DOHH2 (cell line): Measurements from ENCODE around the gene LRP1-AS.

Experiments used
- H3F3A ChIP-seq: fragments of 200-600 bp; sonication (generic), shearing (Covaris generic); 2 replicates; pipeline ENCODE4 v1.6.0; 2016; ENCODE audit warnings: antibody characterized with exemption, mild to moderate bottlenecking; ENCODE audit not compliant: control insufficient read depth, insufficient read depth
- H3K27ac ChIP-seq: fragments of 200-600 bp; sonication (generic); 2 replicates; pipeline ENCODE4 v1.5.1; 2014; ENCODE audit warnings: low read depth, mild to moderate bottlenecking, low read length, moderate library complexity
- H3K27me3 ChIP-seq: fragments of 200-600 bp; sonication (generic); 2 replicates; pipeline ENCODE4 v1.6.1; 2014; ENCODE audit warnings: mild to moderate bottlenecking, low read length, mixed read lengths; ENCODE audit not compliant: control insufficient read depth
- H3K36me3 ChIP-seq: fragments of 200-600 bp; sonication (generic); 2 replicates; pipeline ENCODE4 v1.6.1; 2014; ENCODE audit warnings: mild to moderate bottlenecking, low read length, moderate library complexity, mixed read lengths; ENCODE audit not compliant: control insufficient read depth
- H3K4me1 ChIP-seq: fragments of 200-600 bp; sonication (generic); 2 replicates; pipeline ENCODE4 v1.6.1; 2014; ENCODE audit warnings: mild to moderate bottlenecking, low read length, mixed read lengths; ENCODE audit not compliant: control insufficient read depth
- H3K4me2 ChIP-seq: fragments of 200-600 bp; sonication (generic); 2 replicates; pipeline ENCODE4 v1.6.0; 2014; ENCODE audit warnings: mild to moderate bottlenecking, low read length, moderate library complexity
- H3K4me3 ChIP-seq: fragments of 200-600 bp; sonication (generic); 2 replicates; pipeline ENCODE4 v1.5.1; 2014; ENCODE audit warnings: mild to moderate bottlenecking, low read length, mixed read lengths
- H3K79me2 ChIP-seq: fragments of 200-600 bp; sonication (generic); 2 replicates; pipeline ENCODE4 v1.6.1; 2014; ENCODE audit warnings: mild to moderate bottlenecking, low read length, mixed read lengths; ENCODE audit not compliant: control insufficient read depth
- H3K9me2 ChIP-seq: fragments of 200-600 bp; sonication (generic); replicated peaks from 2 replicates; pipeline ENCODE4 v1.6.1; 2014; ENCODE audit warnings: mild to moderate bottlenecking, low read length, mixed read lengths; ENCODE audit not compliant: control insufficient read depth
- H3K9me3 ChIP-seq: fragments of 200-600 bp; sonication (generic); 2 replicates; pipeline ENCODE4 v1.6.1; 2014; ENCODE audit warnings: antibody characterized with exemption, low read length, mixed read lengths; ENCODE audit not compliant: control insufficient read depth, insufficient read depth
- H4K20me1 ChIP-seq: fragments of 200-600 bp; sonication (generic); 2 replicates; pipeline ENCODE4 v1.6.0; 2014; ENCODE audit warnings: low read depth, mild to moderate bottlenecking, antibody characterized with exemption, low read length, moderate library complexity; ENCODE audit not compliant: control insufficient read depth, insufficient read depth
- EZH2phosphoT487 ChIP-seq: fragments of 200-600 bp; sonication (generic); IDR thresholded peaks from 2 replicates; pipeline ENCODE4 v1.6.1; 2017; ENCODE audit warnings: borderline replicate concordance, mild to moderate bottlenecking, antibody characterized with exemption, low read length, moderate library complexity, mixed read lengths
- TF ChIP-seq, protein P1 (sequence below): fragments of 200-600 bp; sonication (generic); IDR thresholded peaks from one replicate; pipeline ENCODE4 v1.5.1; 2014; ENCODE audit warnings: antibody characterized with exemption, mild to moderate bottlenecking, low read depth, low read length; ENCODE audit not compliant: poor library complexity, severe bottlenecking

LRP1-AS gene

DNA sequence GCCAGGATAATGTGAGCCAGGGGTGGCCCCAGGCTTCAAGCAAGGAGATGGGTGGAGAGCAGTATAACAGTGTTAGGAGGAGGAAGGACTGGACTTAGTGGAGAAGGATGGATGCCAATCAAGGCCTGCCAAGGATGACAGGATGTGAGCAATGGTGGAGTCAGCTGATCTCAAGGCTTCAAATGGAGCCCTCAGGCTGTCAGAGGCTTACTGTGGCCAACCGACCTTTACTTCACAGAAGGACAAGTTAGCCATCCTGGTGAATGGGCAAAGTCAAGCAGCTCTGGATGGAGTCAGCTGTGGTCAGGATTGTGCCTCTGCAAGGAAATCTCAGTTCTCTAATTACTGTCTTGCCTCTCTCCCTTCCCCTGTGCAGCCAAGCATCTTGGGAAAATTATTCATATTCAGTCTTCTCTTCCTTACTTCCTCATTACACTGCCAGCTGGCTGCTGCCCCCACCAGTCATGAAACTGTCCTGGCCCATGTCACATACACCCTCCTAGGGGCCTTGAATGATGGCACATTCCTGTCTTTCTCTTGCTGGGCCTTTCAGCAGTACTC, 28.6 kb downstream of the LRP1-AS start:
- Histone ChIP-seq H3K4me2 (peak overlapping the region; percentile 46), H3K27ac (0 out of 2 replicates have a peak overlapping the region, but pooled peaks have one; percentile 10)

DNA sequence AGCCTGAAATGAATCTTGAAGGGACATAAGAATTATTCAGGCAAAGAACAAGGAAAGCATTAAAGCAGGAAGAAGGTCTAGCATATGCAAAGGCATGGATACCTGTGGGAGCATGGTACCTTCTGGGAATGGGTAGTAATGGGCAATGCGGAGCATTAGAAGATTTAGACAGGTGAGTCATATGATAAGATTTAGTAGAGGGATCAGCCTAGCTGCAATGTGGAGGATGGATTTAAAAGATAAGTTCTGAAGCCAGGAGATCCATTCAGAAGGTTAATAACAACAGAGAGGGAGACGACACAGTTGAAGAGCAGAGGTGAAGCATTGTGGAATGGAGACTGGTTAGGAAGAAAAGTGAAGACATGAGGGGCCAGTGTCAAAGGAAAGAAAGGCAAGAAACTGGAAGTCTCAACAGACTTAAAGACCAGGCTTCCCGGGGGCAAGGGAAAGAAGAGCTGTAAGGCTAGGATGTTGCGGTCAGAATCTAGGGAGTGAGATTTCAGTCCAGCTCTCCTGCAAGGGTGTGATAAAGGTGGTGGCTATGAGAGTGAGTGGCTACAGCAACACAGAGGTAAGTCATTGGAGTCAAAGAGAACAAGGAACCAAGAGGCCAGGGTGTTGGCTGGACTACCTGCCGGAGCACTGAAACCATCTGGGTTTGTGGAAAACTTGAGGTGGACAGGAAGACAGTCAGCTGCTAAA, 30.7 kb downstream of the LRP1-AS start:
- Histone ChIP-seq H3K4me3 (no peak overlapping the region), H4K20me1 (no peaks in the 10 kb centered on the region), H3K27me3 (no peaks in the 10 kb centered on the region), H3F3A (no peaks in the 10 kb centered on the region), H3K9me2 (no peaks in the 10 kb centered on the region), H3K4me1 (peaks cover 28% of the 10 kb centered on the region), H3K36me3 (no peaks in the 10 kb centered on the region), H3K27ac (no peak overlapping the region), H3K4me2 (no peak overlapping the region), H3K79me2 (peaks cover 3% of the 10 kb centered on the region), H3K9me3 (no peaks in the 10 kb centered on the region)
- no peak for TF ChIP-seq EZH2phosphoT487
- TF ChIP-seq, protein P1, sequence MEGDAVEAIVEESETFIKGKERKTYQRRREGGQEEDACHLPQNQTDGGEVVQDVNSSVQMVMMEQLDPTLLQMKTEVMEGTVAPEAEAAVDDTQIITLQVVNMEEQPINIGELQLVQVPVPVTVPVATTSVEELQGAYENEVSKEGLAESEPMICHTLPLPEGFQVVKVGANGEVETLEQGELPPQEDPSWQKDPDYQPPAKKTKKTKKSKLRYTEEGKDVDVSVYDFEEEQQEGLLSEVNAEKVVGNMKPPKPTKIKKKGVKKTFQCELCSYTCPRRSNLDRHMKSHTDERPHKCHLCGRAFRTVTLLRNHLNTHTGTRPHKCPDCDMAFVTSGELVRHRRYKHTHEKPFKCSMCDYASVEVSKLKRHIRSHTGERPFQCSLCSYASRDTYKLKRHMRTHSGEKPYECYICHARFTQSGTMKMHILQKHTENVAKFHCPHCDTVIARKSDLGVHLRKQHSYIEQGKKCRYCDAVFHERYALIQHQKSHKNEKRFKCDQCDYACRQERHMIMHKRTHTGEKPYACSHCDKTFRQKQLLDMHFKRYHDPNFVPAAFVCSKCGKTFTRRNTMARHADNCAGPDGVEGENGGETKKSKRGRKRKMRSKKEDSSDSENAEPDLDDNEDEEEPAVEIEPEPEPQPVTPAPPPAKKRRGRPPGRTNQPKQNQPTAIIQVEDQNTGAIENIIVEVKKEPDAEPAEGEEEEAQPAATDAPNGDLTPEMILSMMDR, result no peak

More for the DNA sequence above, 28.6 kb downstream of the LRP1-AS start:
- Histone ChIP-seq H3K4me3 (peak overlapping the region; percentile 37), H3K36me3 (no peaks in the 10 kb centered on the region), H3K27me3 (no peaks in the 10 kb centered on the region), H3K9me3 (peaks cover 3% of the 10 kb centered on the region; the same call in 1 of the 2 replicates), H3K9me2 (no peaks in the 10 kb centered on the region), H3K4me1 (peaks cover 16% of the 10 kb centered on the region), H3K79me2 (no peaks in the 10 kb centered on the region), H4K20me1 (no peaks in the 10 kb centered on the region), H3F3A (no peaks in the 10 kb centered on the region)
- TF ChIP-seq, protein P1, result peak; percentile 37
- no peak for TF ChIP-seq EZH2phosphoT487

DNA sequence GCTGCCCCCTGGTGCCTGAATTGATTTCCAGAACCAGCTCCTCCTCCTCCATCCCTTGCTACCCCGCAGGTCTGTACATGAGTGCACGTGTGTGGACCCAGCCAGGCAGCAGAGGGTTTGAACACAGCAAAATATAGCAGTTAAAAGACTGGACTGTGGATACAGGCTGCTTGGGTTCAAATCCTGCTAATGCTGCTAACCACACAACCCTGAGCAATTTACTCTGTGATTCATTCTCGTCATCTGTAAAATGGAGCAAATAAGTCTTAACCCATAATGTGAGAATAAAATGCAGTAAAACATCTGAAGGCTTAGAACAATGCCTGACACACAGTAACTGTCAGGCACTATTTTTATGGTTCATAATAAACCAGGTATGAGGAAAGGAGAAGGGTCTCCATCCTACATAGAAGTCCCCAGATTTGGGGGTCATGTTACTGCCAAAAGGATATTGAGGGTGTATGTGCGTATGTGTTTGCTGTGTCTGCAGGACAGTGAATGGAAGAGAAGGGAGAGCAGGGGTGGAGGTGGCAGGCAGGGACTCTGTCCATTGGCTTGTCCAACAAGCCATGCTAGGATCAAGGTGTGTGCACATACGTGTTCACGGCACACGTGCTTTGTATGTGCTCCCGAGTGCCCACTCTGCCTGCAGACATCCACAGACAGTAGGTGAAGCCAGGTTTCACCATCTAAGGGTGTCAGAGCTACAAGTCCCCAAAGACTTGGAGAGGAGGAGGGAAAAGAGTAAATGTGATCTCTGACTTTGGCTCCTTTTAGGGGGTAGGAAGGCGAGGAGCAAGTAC, 34.7 kb downstream of the LRP1-AS start:
- no peaks in the 10 kb centered on the region for H3K9me2 ChIP-seq
- peaks cover 18% of the 10 kb centered on the region; the same call in 1 of the 2 replicates for H4K20me1 ChIP-seq
- H3K27ac ChIP-seq, result peak overlapping the region; percentile 90; the same call in 1 of the 2 replicates
- H3K4me2 ChIP-seq, result peak overlapping the region; percentile 92
- no peak for TF ChIP-seq EZH2phosphoT487
- TF ChIP-seq, protein P1, result peak; percentile 92
- H3K27me3 ChIP-seq, result no peaks in the 10 kb centered on the region
- H3K4me1 ChIP-seq, result peaks cover 39% of the 10 kb centered on the region
- peaks cover 43% of the 10 kb centered on the region for H3K79me2 ChIP-seq
- H3K36me3 ChIP-seq, result peaks cover 30% of the 10 kb centered on the region
- no peaks in the 10 kb centered on the region for H3K9me3 ChIP-seq
- no peaks in the 10 kb centered on the region for H3F3A ChIP-seq
- peak overlapping the region; percentile 83 for H3K4me3 ChIP-seq
